ENCODE results near the gene GOLGA8B. TPM values are rescaled to one million over a fixed set of nuclear protein-coding genes. Genes with fewer than 3 reads are reported as not detected.

Gene GOLGA8B
- total and polyA plus RNA-seq, 2 experiments from 2014 or later: 13.5 to 19.8 TPM

- H3K4me2 ChIP-seq (ENCODE audit: unreplicated experiment): no peak overlapping the region
- H3K79me2 ChIP-seq (ENCODE audit: insufficient read depth): no peaks in the 10 kb centered on the region
- H3K9me3 ChIP-seq (ENCODE audit: low read depth): no peaks in the 10 kb centered on the region
- H3K9me2 ChIP-seq (ENCODE audit: insufficient read depth): no peaks in the 10 kb centered on the region
- H3K9ac ChIP-seq: no peak overlapping the region
- H3K27me3 ChIP-seq (replicated peaks; ENCODE audit: insufficient read depth): peaks cover 57% of the 10 kb centered on the region
- no peaks in the 10 kb centered on the region for H4K20me1 ChIP-seq (ENCODE audit: insufficient read depth)
- H3F3A ChIP-seq (ENCODE audit: insufficient read depth): no peaks in the 10 kb centered on the region
- DNase-seq: no peak
- in situ Hi-C loops (cut with MboI): no loop called here
- no peaks in the 10 kb centered on the region for H3K4me1 ChIP-seq (ENCODE audit: insufficient read depth)
- no peak overlapping the region for H2AFZ ChIP-seq
- no peak overlapping the region for H3K4me3 ChIP-seq
- no peak overlapping the region for H3K27ac ChIP-seq
- H3K36me3 ChIP-seq (ENCODE audit: low read depth): no peaks in the 10 kb centered on the region
- TF ChIP-seq EZH2phosphoT487 (IDR thresholded peaks at IDR 0.05; ENCODE audit: insufficient read depth, low read depth) (no peak), EZH2 (IDR thresholded peaks at IDR 0.05; ENCODE audit: insufficient read depth, poor library complexity, severe bottlenecking) (peak; percentile 52)
- WGBS, 2 experiments (ENCODE audit: low coverage in 1 of 2, low lambda C conversion rate in 2 of 2, missing lambda C conversion rate in 2 of 2): 37 to 40% methylated on average over 12 of the region's 12 CpGs
Measured at GRCh38 chr15:34609102-34610057, 25.9 kb upstream of the GOLGA8B start.

GRCh38 chr15:34608517-34608916 lies 25.1 kb upstream of the GOLGA8B start:
- 79 to 83% methylated on average over 1 of the region's 1 CpG for WGBS, 2 experiments (ENCODE audit: low coverage in 1 of 2, low lambda C conversion rate in 2 of 2, missing lambda C conversion rate in 2 of 2)
- H3K79me2 ChIP-seq (ENCODE audit: insufficient read depth): no peaks in the 10 kb centered on the region

GRCh38 chr15:34607832-34608231 lies 24.4 kb upstream of the GOLGA8B start:
- Histone ChIP-seq H3K36me3 (ENCODE audit: low read depth) (no peaks in the 10 kb centered on the region), H3K9ac (no peak overlapping the region), H3K27ac (no peak overlapping the region), H3K27me3 (replicated peaks; ENCODE audit: insufficient read depth) (peaks cover 69% of the 10 kb centered on the region), H3K4me3 (no peak overlapping the region), H3K9me2 (ENCODE audit: insufficient read depth) (no peaks in the 10 kb centered on the region), H3K9me3 (ENCODE audit: low read depth) (no peaks in the 10 kb centered on the region), H4K20me1 (ENCODE audit: insufficient read depth) (no peaks in the 10 kb centered on the region), H2AFZ (no peak overlapping the region), H3K79me2 (ENCODE audit: insufficient read depth) (no peaks in the 10 kb centered on the region), H3K4me1 (ENCODE audit: insufficient read depth) (no peaks in the 10 kb centered on the region), H3F3A (ENCODE audit: insufficient read depth) (no peaks in the 10 kb centered on the region), H3K4me2 (ENCODE audit: unreplicated experiment) (no peak overlapping the region)
- DNase-seq: no peak
- in situ Hi-C loops (cut with MboI): no loop called here
- TF ChIP-seq EZH2phosphoT487 (IDR thresholded peaks at IDR 0.05; ENCODE audit: insufficient read depth, low read depth) (no peak), EZH2 (IDR thresholded peaks at IDR 0.05; ENCODE audit: insufficient read depth, poor library complexity, severe bottlenecking) (no peak)

More at GRCh38 chr15:34608517-34608916, 25.1 kb upstream of the GOLGA8B start:
- H3K27me3 ChIP-seq (replicated peaks; ENCODE audit: insufficient read depth): peaks cover 65% of the 10 kb centered on the region
- in situ Hi-C loops (cut with MboI): no loop called here
- no peak overlapping the region for H3K9ac ChIP-seq
- TF ChIP-seq EZH2 (IDR thresholded peaks at IDR 0.05; ENCODE audit: insufficient read depth, poor library complexity, severe bottlenecking) (no peak), EZH2phosphoT487 (IDR thresholded peaks at IDR 0.05; ENCODE audit: insufficient read depth, low read depth) (no peak)
- H3K4me2 ChIP-seq (ENCODE audit: unreplicated experiment): no peak overlapping the region
- H3K9me3 ChIP-seq (ENCODE audit: low read depth): no peaks in the 10 kb centered on the region
- no peaks in the 10 kb centered on the region for H4K20me1 ChIP-seq (ENCODE audit: insufficient read depth)
- no peaks in the 10 kb centered on the region for H3F3A ChIP-seq (ENCODE audit: insufficient read depth)
- no peaks in the 10 kb centered on the region for H3K4me1 ChIP-seq (ENCODE audit: insufficient read depth)
- no peak overlapping the region for H3K4me3 ChIP-seq
- no peaks in the 10 kb centered on the region for H3K36me3 ChIP-seq (ENCODE audit: low read depth)
- no peak overlapping the region for H2AFZ ChIP-seq
- no peaks in the 10 kb centered on the region for H3K9me2 ChIP-seq (ENCODE audit: insufficient read depth)
- no peak for DNase-seq
- H3K27ac ChIP-seq: no peak overlapping the region

- in situ Hi-C loops (cut with MboI): no loop called here
- H3K36me3 ChIP-seq (ENCODE audit: low read depth): no peaks in the 10 kb centered on the region
Measured at GRCh38 chr15:34606545-34606944, 23.1 kb upstream of the GOLGA8B start.

More at GRCh38 chr15:34606545-34606944, 23.1 kb upstream of the GOLGA8B start:
- TF ChIP-seq EZH2phosphoT487 (IDR thresholded peaks at IDR 0.05; ENCODE audit: insufficient read depth, low read depth) (0 out of 2 replicates have a peak, but pooled peaks have one; percentile 47), EZH2 (IDR thresholded peaks at IDR 0.05; ENCODE audit: insufficient read depth, poor library complexity, severe bottlenecking) (no peak)
- no peaks in the 10 kb centered on the region for H3K79me2 ChIP-seq (ENCODE audit: insufficient read depth)
- H3K4me3 ChIP-seq: no peak overlapping the region
- no peak overlapping the region for H2AFZ ChIP-seq
- no peaks in the 10 kb centered on the region for H3F3A ChIP-seq (ENCODE audit: insufficient read depth)
- H3K9me2 ChIP-seq (ENCODE audit: insufficient read depth): no peaks in the 10 kb centered on the region
- H3K4me2 ChIP-seq (ENCODE audit: unreplicated experiment): no peak overlapping the region
- H3K4me1 ChIP-seq (ENCODE audit: insufficient read depth): no peaks in the 10 kb centered on the region
- H4K20me1 ChIP-seq (ENCODE audit: insufficient read depth): no peaks in the 10 kb centered on the region
- DNase-seq: peak; percentile 23
- H3K9ac ChIP-seq: no peak overlapping the region
- H3K27me3 ChIP-seq (replicated peaks; ENCODE audit: insufficient read depth): peaks cover 79% of the 10 kb centered on the region
- no peaks in the 10 kb centered on the region for H3K9me3 ChIP-seq (ENCODE audit: low read depth)
- no peak overlapping the region for H3K27ac ChIP-seq

Measured in GM23248 (cell line).